ENCODE results near the gene TMSB10.
A peak's percentile ranks its signal among the peaks of the same experiment; 100 is the strongest.

Gene TMSB10

GRCh38 chr2:84919885-84920580 is 14.6 kb downstream of the TMSB10 start (continued):
- TF ChIP-seq FEZF1 (tag by site-specific recombination; IDR thresholded peaks at IDR 0.05): peak; percentile 59
- peak; percentile 62 for TF ChIP-seq SP3 (tag by site-specific recombination; IDR thresholded peaks at IDR 0.05)
- TF ChIP-seq ZNF670 (tag by site-specific recombination; IDR thresholded peaks at IDR 0.05; ENCODE audit: low read depth): no peak
- TF ChIP-seq ZNF558 (tag by site-specific recombination; IDR thresholded peaks at IDR 0.05): no peak
- no peak for TF ChIP-seq ZFP3 (tag by site-specific recombination; IDR thresholded peaks at IDR 0.05; ENCODE audit: low read depth)
- no peak for TF ChIP-seq ZNF223 (tag by site-specific recombination; IDR thresholded peaks at IDR 0.05)

DNA sequence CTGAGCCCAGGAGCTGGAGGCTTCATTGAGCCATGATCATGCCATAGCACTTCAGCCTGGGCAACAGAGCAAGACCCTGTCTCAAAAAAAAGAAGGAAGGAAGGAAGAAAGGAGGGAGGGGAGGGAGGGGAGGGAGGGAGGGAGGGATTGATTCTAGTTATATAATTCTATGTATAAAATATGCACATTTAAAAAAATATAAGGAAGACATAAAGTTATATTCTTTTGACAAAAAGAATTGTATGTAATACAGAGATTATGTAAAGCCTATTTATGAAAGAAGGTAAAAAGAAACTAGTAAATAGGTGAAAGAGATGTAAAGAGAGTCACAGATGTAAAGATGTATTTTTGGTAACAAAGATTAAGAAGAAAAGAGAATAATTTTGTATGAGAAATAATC is 17.6 kb downstream of the TMSB10 start:
- no peaks in the 10 kb centered on the region for H3K9me3 ChIP-seq (ENCODE audit: control insufficient read depth, insufficient read depth, low read depth, low read length)
- no peak overlapping the region for H3K27ac ChIP-seq (ENCODE audit: extremely low read depth, low read depth, low read length)
- TF ChIP-seq GFI1B (tag by site-specific recombination; IDR thresholded peaks at IDR 0.05) (no peak), ZFP37 (tag by site-specific recombination; IDR thresholded peaks at IDR 0.05) (no peak), KLF9 (tag by site-specific recombination; IDR thresholded peaks at IDR 0.05; ENCODE audit: low read depth) (no peak), ZNF37A (tag by site-specific recombination; IDR thresholded peaks at IDR 0.05) (no peak), SP3 (tag by site-specific recombination; IDR thresholded peaks at IDR 0.05) (no peak), ZNF530 (tag by site-specific recombination; IDR thresholded peaks at IDR 0.05; ENCODE audit: low read depth) (no peak), SETDB1 (IDR thresholded peaks at IDR 0.05; ENCODE audit: insufficient read length, low read length) (no peak), ZNF138 (tag by site-specific recombination; IDR thresholded peaks at IDR 0.05; ENCODE audit: borderline replicate concordance) (no peak), ZNF404 (tag by site-specific recombination; IDR thresholded peaks at IDR 0.05) (no peak), ZNF830 (tag by site-specific recombination; IDR thresholded peaks at IDR 0.05; ENCODE audit: low read depth) (no peak), GLI2 (tag by site-specific recombination; IDR thresholded peaks at IDR 0.05; ENCODE audit: borderline replicate concordance, low read depth) (no peak), YY2 (tag by site-specific recombination; IDR thresholded peaks at IDR 0.05) (no peak)
- TF ChIP-seq, protein P1, sequence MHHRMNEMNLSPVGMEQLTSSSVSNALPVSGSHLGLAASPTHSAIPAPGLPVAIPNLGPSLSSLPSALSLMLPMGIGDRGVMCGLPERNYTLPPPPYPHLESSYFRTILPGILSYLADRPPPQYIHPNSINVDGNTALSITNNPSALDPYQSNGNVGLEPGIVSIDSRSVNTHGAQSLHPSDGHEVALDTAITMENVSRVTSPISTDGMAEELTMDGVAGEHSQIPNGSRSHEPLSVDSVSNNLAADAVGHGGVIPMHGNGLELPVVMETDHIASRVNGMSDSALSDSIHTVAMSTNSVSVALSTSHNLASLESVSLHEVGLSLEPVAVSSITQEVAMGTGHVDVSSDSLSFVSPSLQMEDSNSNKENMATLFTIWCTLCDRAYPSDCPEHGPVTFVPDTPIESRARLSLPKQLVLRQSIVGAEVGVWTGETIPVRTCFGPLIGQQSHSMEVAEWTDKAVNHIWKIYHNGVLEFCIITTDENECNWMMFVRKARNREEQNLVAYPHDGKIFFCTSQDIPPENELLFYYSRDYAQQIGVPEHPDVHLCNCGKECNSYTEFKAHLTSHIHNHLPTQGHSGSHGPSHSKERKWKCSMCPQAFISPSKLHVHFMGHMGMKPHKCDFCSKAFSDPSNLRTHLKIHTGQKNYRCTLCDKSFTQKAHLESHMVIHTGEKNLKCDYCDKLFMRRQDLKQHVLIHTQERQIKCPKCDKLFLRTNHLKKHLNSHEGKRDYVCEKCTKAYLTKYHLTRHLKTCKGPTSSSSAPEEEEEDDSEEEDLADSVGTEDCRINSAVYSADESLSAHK (tag by site-specific recombination; IDR thresholded peaks at IDR 0.05): no peak
- POLR2A ChIA-PET: interaction anchor here (0.5 kb wide), 1 partner anchor 215 kb away, joined by 3 read pairs; no protein-coding TSS in a partner anchor
- CTCF ChIA-PET: no interaction called here
- no peaks in the 10 kb centered on the region for H3K36me3 ChIP-seq (ENCODE audit: control insufficient read depth in 2 of 2, insufficient read depth in 1 of 2, low read length in 2 of 2)
- no peak overlapping the region for H3K4me3 ChIP-seq (ENCODE audit: low read depth, low read length)
- peaks cover 6% of the 10 kb centered on the region; the same call in 1 of the 2 replicates for H3K4me1 ChIP-seq (ENCODE audit: control insufficient read depth, insufficient read depth, low read length)

- H3K36me3 ChIP-seq (ENCODE audit: control insufficient read depth in 2 of 2, insufficient read depth in 1 of 2, low read length in 2 of 2): no peaks in the 10 kb centered on the region; a peak in 1 of 3 replicates
- POLR2A ChIA-PET: interaction anchor here (0.7 to 3.1 kb wide), 3 partner anchors 18 to 51 kb away, joined by 3 to 38 read pairs (median 3); partner anchors contain the start of gene TMSB10
- H3K27ac ChIP-seq (ENCODE audit: extremely low read depth, low read depth, low read length): no peak overlapping the region
- no peaks in the 10 kb centered on the region for H3K9me3 ChIP-seq (ENCODE audit: control insufficient read depth, insufficient read depth, low read depth, low read length)
- CTCF ChIA-PET: interaction anchor here (0.9 to 2.6 kb wide), 20 partner anchors 12 to 433 kb away, joined by 3 to 28 read pairs (median 8); partner anchors contain the start of genes TMSB10 and TRABD2A
- H3K4me3 ChIP-seq (ENCODE audit: low read depth, low read length): no peak overlapping the region
- peaks cover 6% of the 10 kb centered on the region; the same call in 1 of the 2 replicates for H3K4me1 ChIP-seq (ENCODE audit: control insufficient read depth, insufficient read depth, low read length)
- TF ChIP-seq ZNF747 (tag by site-specific recombination; IDR thresholded peaks at IDR 0.05): no peak
- TF ChIP-seq ZNF658 (tag by site-specific recombination; IDR thresholded peaks at IDR 0.05): no peak
- TF ChIP-seq RBAK (tag by site-specific recombination; IDR thresholded peaks at IDR 0.05): no peak
- 0 out of 2 replicates have a peak, but pooled peaks have one; percentile 6 for TF ChIP-seq ZNF121 (tag by site-specific recombination; IDR thresholded peaks at IDR 0.05)
- no peak for TF ChIP-seq ZNF548 (tag by site-specific recombination; IDR thresholded peaks at IDR 0.05)
- TF ChIP-seq PRDM10 (tag by site-specific recombination; IDR thresholded peaks at IDR 0.05): 0 out of 2 replicates have a peak, but pooled peaks have one; percentile 8
- no peak for TF ChIP-seq ZNF426 (tag by site-specific recombination; IDR thresholded peaks at IDR 0.05)
- TF ChIP-seq SCRT1 (tag by site-specific recombination; IDR thresholded peaks at IDR 0.05; ENCODE audit: borderline replicate concordance): no peak
These were observed 19.0 kb downstream of the TMSB10 start for GRCh38 chr2:84924173-84925106.

All from HEK293 (cell line).